HG02571 (cell line): ENCODE results near the gene TMEM38B.

Source experiments
- ATAC-seq: cut with Tn5 transposase; IDR thresholded peaks from one replicate; pipeline ENCODE4 v1.9.1; 2021; ENCODE audit warnings: mild to moderate bottlenecking, moderate library complexity; ENCODE audit not compliant: unreplicated experiment

TMEM38B gene

DNA sequence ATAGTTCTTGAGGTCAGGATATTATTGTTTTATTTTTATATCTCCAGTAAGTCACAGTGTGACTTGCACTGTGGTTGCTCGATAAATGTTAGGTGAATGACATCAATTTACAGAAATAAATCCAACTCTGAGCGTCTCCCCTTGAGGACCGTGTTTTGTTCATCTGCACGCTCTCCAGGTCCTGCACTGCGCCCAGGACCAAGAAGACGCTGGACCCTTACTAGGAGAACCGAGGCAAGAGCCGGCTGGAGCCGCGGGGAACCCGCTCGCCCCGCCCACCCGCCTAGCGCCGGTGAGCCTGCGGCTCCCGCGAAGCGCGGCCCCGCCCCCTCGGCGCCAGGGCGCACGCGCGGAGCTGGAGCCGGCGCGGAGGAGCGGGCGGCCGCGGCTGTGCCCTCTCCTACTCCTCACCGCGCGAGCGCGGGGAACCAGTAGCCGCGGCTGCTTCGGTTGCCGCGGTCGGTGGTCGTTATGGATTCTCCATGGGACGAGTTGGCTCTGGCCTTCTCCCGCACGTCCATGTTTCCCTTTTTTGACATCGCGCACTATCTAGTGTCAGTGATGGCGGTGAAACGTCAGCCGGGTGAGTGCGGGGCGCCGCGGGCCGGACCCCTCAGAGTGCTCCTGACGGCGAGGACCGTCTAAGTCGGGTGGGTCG, at the start of gene TMEM38B:
TMEM38B (plus strand) TSS at position 352 of the 658 bp plus-strand sequence; CDS start at position 472, 120 bp downstream.
- peak; percentile 81 for ATAC-seq

DNA sequence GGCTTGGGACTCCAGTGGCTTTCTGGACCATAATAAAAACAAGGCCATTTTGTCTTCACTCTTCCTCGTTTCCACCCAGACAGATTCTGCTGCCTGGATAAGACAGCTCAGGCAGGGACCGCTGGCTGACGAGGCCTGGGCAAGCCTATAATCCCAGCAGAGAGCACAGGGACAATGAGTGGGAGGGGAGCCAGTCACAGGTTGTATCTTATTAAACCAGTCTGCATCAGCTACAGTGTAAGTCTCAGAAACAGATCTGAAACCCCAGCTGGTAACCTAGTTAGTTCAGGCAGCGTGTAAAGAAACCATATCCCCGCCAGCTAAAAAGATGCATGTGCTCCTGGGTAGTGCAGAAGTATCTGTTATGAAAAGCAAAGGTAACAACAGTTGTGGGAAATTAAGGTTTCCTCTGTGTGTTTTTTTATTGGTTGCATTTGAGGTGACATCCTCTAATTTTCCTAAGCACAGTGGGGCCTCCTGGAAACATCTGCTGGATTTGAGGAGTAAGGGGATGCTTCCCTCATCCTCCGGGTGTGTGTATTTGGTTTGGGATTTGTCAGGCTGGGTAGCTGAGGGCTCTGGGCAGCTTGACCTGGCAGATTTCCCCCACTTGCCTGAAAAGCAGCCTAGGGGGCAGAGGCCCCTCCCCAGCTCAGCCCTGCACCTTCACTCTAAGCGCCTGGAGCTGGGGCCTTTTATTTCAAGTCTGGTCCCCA, 47.3 kb upstream of the TMEM38B start:
- no peak for ATAC-seq

DNA sequence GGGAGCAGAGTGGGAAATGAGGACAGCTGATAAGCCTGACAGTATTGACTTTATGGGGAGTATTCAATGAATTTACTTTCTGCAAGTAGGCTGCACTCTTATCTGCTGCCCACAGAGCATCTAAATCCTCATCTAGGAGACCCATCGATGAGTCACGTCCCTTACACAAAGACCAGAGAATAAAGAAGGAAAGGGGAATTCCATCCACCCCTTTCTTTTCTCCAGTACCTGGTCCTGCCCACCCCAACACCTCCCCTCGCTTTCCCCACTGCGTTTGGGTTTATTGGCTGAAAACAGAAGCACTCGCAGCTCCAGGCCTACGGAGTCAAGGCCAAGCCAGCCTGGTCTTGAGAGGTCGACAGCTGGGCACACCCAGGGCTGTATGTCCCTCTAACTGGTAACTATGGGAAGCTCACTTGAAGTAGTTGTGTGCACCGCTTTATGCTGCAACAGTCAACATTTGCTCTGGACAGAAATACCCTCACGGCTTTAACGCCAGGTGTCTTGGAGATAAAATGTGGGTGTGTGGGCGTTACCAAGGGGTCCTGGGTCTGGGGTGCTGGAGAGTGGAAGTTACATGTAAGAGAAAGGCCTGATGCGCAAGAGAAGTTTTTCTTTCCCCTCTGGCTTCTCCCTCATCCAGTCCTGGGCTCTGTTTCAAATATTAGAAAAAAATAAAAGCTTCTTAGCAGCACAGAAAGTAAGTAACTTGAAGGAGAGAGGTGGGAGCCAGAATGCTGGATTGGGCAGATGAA, 46.6 kb upstream of the TMEM38B start:
- ATAC-seq, result no peak

- no peak for ATAC-seq
These were observed 42.5 kb upstream of the TMEM38B start for GRCh38 chr9:105651806-105652205.

- ATAC-seq, result peak; percentile 74
These were observed 38.0 kb upstream of the TMEM38B start for GRCh38 chr9:105656131-105656921.

GRCh38 chr9:105658351-105658750, 36.0 kb upstream of the TMEM38B start:
- ATAC-seq, result no peak

DNA sequence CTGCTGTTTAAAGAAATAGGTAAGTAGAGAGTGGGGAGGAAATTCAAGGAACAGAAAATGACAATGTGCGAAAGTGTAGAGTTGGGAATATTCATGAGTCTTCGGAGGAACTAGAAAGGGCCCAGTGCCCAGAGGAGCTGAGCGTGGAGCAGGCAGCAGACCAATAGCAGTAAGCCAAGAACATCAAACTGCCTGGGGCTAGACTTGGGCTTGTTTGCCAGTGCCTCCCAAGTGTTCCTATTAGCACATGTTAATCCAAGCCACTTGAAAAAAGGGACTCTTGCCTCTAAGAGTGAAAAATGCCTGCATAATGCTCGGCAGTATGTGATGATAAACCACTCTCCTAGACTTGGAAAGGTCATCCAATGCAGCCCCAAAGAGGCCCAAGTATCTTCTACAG, 33.3 kb upstream of the TMEM38B start:
- ATAC-seq, result no peak

- peak; percentile 63 for ATAC-seq
These were observed 31.9 kb upstream of the TMEM38B start, which contains the start of gene TAL2 for GRCh38 chr9:105662184-105663104. Gene TAL2 (plus strand): TSS chr9:105662457. CDS start chr9:105662497, 40 bp downstream.

DNA sequence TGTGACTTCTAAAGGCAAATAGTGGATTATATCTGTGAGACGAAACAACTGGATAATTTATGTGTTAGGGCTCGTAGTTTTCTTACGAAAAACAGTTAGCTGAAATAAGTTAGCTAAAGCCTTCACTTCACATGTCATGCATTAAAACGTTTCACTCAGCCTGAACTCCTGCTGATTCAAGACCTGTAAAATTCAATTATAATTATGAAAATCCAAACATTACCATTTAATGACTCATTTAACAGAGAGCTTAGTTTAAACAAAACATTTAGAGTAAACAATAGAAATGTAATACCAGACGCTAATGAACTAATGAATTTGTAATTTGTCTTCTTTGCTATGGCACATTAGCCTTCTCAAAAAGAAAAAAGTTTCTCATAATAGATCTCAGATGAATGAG, 30.4 kb upstream of the TMEM38B start:
- no peak for ATAC-seq

- ATAC-seq, result no peak
These were observed 26.5 kb upstream of the TMEM38B start for GRCh38 chr9:105667867-105668266.

DNA sequence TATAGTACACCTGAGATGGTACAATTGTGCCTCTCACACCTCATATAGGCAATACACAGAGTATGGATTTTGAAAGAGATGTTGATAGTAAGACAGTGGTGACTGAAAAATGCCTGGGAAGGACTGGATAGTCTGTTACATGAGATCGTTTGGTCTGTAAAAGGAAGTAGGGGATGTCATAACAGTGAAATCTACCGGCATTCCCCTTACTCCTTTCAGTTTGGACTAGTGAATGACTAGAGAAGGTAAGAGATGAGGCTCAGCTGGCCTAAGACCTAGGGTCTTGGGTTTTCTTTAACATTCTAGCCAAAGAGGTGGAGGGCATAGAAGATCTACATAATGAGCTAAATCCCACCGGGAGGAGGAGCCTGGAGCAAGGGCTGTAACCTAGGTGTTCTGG, 24.0 kb upstream of the TMEM38B start:
- no peak for ATAC-seq

DNA sequence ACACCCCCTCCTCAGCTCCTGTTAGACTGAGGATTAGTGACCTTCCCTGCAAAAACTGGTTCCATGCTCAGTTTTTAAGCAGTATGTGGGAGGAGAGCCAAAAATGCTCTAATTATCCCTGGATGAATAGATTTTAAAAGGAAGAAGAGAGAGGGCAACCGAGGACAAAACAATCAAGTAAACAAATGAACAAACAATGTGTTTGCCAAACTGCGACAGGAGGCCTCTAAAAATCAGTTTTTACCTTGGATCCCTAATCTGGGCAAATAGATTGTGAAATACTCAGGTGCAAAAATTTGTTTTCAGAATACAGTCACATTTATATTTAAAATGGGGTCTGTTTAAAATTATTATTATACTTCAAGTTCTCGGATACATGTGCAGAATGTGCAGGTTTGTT, 23.6 kb upstream of the TMEM38B start:
- ATAC-seq, result no peak

DNA sequence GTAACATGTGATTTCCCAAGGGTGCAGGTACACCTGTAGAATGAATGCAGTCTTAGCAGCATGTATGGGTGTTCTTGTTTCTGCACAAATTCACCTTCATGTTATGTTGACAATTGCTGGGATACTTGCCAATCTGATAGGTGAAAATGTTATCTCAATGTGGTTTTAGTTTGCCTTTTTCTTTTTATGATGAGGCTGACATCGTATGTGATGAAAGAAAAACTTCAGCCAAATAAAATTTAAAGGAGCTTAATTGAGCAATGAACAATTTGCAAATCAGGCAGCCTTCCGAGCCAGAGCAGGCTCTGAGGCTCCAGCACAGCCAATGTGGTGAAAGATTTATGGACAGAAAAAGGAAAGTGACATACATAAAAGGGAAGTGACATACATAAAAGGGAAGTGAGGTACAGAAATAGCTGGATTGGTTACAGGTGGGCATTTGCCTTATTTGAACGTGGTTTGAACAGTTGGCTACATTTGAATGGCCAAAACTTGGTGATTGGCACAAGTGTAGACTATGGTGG, 21.6 kb upstream of the TMEM38B start:
- no peak for ATAC-seq

- ATAC-seq, result no peak
These were observed 20.4 kb upstream of the TMEM38B start for GRCh38 chr9:105673850-105674387.

DNA sequence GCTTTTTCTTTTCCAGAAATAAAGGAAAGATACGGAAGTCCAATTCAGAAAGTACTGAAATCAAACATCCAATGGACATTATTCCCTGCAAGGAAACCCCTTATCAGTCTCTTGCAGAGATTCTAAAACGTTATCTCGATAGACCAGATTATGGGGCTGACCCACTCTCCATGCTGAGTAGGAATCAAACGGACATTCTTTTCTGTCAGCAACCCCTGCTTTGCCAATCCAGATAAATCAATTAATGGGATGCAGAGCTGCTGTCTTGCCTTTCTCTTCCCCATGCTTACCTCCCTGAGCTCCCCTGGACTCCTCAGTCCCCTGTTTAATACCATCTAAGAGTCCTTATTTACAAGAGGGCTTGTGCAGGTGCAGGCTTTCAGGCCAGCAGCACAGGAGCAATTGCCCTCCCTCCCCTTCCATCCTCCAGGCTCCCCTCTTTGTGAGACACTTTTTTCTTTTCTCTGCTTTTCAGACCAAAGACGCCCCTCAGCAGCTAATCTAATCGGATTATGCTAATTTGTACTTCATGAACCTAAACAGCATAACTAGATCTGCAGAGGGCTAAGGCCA, 17.9 kb upstream of the TMEM38B start:
- no peak for ATAC-seq

DNA sequence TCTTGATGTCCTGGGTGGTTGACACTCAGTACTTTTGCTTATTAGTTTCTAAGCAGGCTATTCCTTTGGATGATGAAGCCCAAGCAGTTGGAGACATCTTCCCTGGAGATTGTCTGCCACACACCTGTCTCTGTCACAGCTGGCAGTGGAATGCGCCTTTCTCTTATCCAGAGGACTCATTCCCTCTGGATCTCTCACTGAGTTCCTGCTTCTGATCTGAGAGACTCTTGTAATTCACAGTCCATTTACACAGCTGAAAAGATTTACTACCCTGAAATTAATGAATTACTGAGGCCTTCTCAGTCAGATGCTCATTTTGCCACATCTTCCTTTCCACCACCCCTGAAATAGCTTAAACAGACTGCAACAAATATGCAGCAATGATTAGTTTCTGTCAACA, 16.2 kb upstream of the TMEM38B start:
- ATAC-seq, result no peak

- no peak for ATAC-seq
These were observed 15.6 kb upstream of the TMEM38B start for GRCh38 chr9:105678781-105679180.

DNA sequence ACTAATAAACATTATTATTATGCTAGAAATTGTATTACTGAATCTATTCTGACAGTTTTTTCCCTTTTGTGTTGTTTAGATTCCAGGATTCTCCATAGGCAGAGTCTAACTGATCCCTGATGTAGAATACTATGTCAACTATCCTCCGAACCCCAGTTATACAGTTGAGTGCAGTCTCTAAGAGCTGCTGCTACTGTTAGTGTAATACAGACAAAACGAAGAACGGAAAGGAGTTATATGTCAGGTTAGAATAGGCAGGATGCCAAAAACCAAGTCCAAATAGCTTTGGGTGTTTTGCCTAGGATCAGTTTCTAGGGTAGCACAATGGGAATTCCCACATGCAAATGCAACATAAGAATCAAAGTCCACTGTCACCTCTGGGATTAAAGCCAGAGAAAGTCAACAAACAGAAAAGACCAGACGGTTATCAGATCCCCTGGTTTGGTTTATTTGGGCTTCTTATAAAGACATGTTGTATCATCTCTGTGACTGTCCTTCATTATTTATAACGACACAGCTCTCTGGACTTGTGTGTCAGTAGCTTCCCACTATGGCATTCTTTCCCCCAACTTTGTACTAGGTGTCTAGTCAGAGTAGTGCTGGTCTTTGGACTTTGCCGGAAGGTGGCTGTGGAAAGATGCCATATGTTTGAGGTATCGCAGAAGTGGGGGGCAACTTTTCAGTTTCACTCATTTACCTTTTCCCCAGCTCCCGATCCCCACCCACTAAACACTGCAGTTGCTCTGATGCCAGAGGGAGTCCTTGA, 14.9 kb upstream of the TMEM38B start:
- ATAC-seq, result no peak
